Thyroid gland (tissue), 4 donors: ENCODE results near the gene PCSK2. TPM values are rescaled to one million over a fixed set of nuclear protein-coding genes. Genes with fewer than 3 reads are reported as not detected.

Source experiments
- DNase-seq, 2 donors: peaks; one replicate each; pipeline ENCODE4 v3.0.0-alpha.2; 2019
- H3K27ac ChIP-seq, 3 donors: fragments of 200-600 bp; sonication (generic); 1 replicate in 2 of 3; 2 replicates in 1 of 3; pipeline ENCODE4 v1.5.1; 2016 to 2019; ENCODE audit warnings: mild to moderate bottlenecking in 1 of 3, moderate library complexity in 1 of 3
- H3K27me3 ChIP-seq: fragments of 200-600 bp; sonication (generic); one replicate; pipeline ENCODE4 v1.5.1; 2019
- H3K36me3 ChIP-seq, 2 donors: fragments of 200-600 bp; sonication (generic); one replicate each; pipeline ENCODE4 v1.5.1; 2016 to 2019
- H3K4me1 ChIP-seq, 2 donors: fragments of 200-600 bp; sonication (generic); one replicate each; pipeline ENCODE4 v1.5.1; 2017 to 2019
- H3K4me3 ChIP-seq, 3 donors: fragments of 200-600 bp; sonication (generic); replicated peaks in 1 of 3; 1 replicate in 2 of 3; 2 replicates in 1 of 3; pipeline ENCODE4 v1.5.1; 2016; ENCODE audit warnings: mild to moderate bottlenecking in 1 of 3
- H3K9me3 ChIP-seq: fragments of 200-600 bp; sonication (generic); one replicate; pipeline ENCODE4 v1.5.1; 2017
- POLR2A ChIP-seq, 2 donors: fragments of 450-650 bp; IDR thresholded peaks; one replicate each; pipeline ENCODE4 v1.6.1; 2017; ENCODE audit warnings: antibody characterized with exemption in 2 of 2, mild to moderate bottlenecking in 2 of 2, moderate library complexity in 1 of 2
- WGBS, 2 donors: methylation state at CpG; one replicate each; pipeline ENCODE4 v1.1.5; 2017; 5-methylcytosine and 5-hydroxymethylcytosine counted together
- intact Hi-C: fragments of 100-400 bp; cut with DNase I; formaldehyde crosslinking; loops from one replicate; pipeline ENCODE4 v1.15.1; 2023
- total RNA-seq, 4 donors: library from RNA; depleted of rRNA; stranded (reverse); fragments of >200 nt; gene quantifications; one replicate each; pipeline ENCODE4 v1.2.3, GENCODE V29; 2016
- TF ChIP-seq, protein P1 (sequence below), 6 experiments: fragments of 200-600 bp in 3 of 6; fragments of 450-650 bp in 3 of 6; sonication (generic) in 3 of 6; IDR thresholded peaks; one replicate each; pipeline ENCODE4 v1.5.1; 2016 to 2019; ENCODE audit warnings: antibody characterized with exemption in 6 of 6, mild to moderate bottlenecking in 2 of 6, inconsistent platforms in 1 of 6, moderate library complexity in 1 of 6

Gene PCSK2
- total RNA-seq, 4 donors from 2014 or later = 43.2 to 242 (median 112) TPM

DNA sequence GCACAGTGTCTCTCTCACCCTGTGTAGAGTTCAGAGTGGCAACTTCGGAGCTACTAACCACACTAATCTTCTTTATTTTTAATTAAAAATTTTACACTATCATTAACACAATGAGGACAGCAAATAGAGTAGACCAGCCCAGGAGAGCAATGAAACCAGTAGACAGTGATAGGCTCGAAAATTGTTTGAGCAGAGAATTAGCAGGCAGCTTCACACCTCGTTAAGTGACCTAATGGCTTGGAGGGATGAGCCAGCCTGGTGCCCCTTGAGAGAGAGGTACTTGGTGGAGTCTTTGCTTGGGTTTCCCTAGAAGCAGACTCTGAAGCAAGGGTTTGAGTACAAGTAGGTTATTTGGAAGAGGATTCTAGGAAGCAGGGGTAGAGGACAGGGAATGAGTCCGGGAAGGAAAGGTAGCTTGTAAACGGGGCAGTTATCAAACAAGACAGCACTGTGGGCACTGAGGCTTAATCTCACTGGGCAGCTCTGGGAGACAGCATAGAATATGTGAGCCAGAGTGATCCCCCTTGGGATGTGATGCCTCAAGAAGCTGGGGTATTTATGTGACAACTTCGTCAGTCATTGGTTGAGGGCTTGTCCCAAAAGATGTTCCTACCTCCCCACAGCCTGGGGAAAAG is 146.1 kb downstream of the PCSK2 start:
- no peak overlapping the region for H3K27ac ChIP-seq
- intact Hi-C loops = no loop called here
- H3K27me3 ChIP-seq = no peaks in the 10 kb centered on the region
- WGBS, 2 donors = 67 to 68% methylated on average over 6 of the region's 6 CpGs
- H3K4me3 ChIP-seq = no peak overlapping the region
- H3K4me1 ChIP-seq = no peaks in the 10 kb centered on the region
- TF ChIP-seq, protein P1, sequence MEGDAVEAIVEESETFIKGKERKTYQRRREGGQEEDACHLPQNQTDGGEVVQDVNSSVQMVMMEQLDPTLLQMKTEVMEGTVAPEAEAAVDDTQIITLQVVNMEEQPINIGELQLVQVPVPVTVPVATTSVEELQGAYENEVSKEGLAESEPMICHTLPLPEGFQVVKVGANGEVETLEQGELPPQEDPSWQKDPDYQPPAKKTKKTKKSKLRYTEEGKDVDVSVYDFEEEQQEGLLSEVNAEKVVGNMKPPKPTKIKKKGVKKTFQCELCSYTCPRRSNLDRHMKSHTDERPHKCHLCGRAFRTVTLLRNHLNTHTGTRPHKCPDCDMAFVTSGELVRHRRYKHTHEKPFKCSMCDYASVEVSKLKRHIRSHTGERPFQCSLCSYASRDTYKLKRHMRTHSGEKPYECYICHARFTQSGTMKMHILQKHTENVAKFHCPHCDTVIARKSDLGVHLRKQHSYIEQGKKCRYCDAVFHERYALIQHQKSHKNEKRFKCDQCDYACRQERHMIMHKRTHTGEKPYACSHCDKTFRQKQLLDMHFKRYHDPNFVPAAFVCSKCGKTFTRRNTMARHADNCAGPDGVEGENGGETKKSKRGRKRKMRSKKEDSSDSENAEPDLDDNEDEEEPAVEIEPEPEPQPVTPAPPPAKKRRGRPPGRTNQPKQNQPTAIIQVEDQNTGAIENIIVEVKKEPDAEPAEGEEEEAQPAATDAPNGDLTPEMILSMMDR (IDR thresholded peaks at IDR 0.05) = no peak
- TF ChIP-seq POLR2A (IDR thresholded peaks at IDR 0.05) = no peak
- H3K36me3 ChIP-seq = no peaks in the 10 kb centered on the region
- DNase-seq = no peak
- H3K9me3 ChIP-seq = no peaks in the 10 kb centered on the region

DNA sequence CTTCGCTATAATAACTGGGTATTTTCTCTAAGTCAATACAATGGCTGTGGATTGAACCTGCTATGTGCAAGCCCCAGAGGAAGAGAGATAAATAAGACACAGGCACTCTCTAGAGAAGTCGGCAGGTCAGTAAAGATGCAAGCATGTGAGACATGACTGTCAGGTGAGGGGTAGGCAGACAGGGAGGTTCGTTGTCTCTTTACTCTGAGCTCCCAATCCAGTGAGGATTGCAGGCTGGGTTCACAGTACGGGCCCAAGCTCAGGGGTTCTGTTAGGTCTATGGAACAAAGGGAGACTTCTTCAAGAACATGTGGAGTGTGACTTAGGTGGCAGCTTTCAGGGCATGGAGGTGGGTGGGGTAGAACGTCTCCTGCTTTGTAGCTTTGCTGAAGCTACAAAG is 147.2 kb downstream of the PCSK2 start:
- Histone ChIP-seq H3K4me1 (no peaks in the 10 kb centered on the region), H3K9me3 (no peaks in the 10 kb centered on the region), H3K36me3 (no peaks in the 10 kb centered on the region), H3K4me3 (no peak overlapping the region), H3K27ac (no peak overlapping the region), H3K27me3 (no peaks in the 10 kb centered on the region)
- 75 to 82% methylated on average over 5 of the region's 5 CpGs for WGBS, 2 donors
- no peak for DNase-seq
- intact Hi-C loops = no loop called here
- TF ChIP-seq, protein P1 (IDR thresholded peaks at IDR 0.05) = no peak
- TF ChIP-seq POLR2A (IDR thresholded peaks at IDR 0.05) = no peak

- 41 to 76% methylated on average over 2 to 5 of the region's 5 CpGs for WGBS, 2 donors
- TF ChIP-seq POLR2A (IDR thresholded peaks at IDR 0.05) = no peak
- TF ChIP-seq, protein P1 (IDR thresholded peaks at IDR 0.05) = no peak
- no peaks in the 10 kb centered on the region for H3K27me3 ChIP-seq
- no peaks in the 10 kb centered on the region for H3K4me1 ChIP-seq
- H3K4me3 ChIP-seq = no peak overlapping the region
- H3K36me3 ChIP-seq = no peaks in the 10 kb centered on the region
- intact Hi-C loops = no loop called here
- no peak overlapping the region for H3K27ac ChIP-seq
- no peaks in the 10 kb centered on the region for H3K9me3 ChIP-seq
- no peak for DNase-seq
Measured at GRCh38 chr20:17376031-17376430, 149.2 kb downstream of the PCSK2 start.

- no peak for DNase-seq
- Histone ChIP-seq H3K36me3 (no peaks in the 10 kb centered on the region), H3K9me3 (no peaks in the 10 kb centered on the region), H3K27me3 (no peaks in the 10 kb centered on the region), H3K4me1 (no peaks in the 10 kb centered on the region), H3K4me3 (no peak overlapping the region), H3K27ac (no peak overlapping the region)
- intact Hi-C loops = no loop called here
- TF ChIP-seq, protein P1 (IDR thresholded peaks at IDR 0.05) = no peak
- TF ChIP-seq POLR2A (IDR thresholded peaks at IDR 0.05) = no peak
- WGBS, 2 donors = 77 to 83% methylated on average over 3 of the region's 3 CpGs
Measured at GRCh38 chr20:17377231-17377630, 150.4 kb downstream of the PCSK2 start.

- no peaks in the 10 kb centered on the region for H3K9me3 ChIP-seq
- no peak overlapping the region for H3K27ac ChIP-seq
- WGBS, 2 donors = 89 to 97% methylated on average over 2 of the region's 2 CpGs
- no peaks in the 10 kb centered on the region for H3K36me3 ChIP-seq
- no peaks in the 10 kb centered on the region for H3K27me3 ChIP-seq
- no peak overlapping the region for H3K4me3 ChIP-seq
- no peak for DNase-seq
- TF ChIP-seq POLR2A (IDR thresholded peaks at IDR 0.05) = no peak
- TF ChIP-seq, protein P1 (IDR thresholded peaks at IDR 0.05) = no peak
- intact Hi-C loops = no loop called here
- H3K4me1 ChIP-seq = no peaks in the 10 kb centered on the region
Measured at GRCh38 chr20:17379651-17380050, 152.8 kb downstream of the PCSK2 start.
